ENCODE measurements around the gene TMEM234. TPM values are rescaled to one million over a fixed set of nuclear protein-coding genes. Genes with fewer than 3 reads are reported as not detected.
A peak's percentile ranks its signal among the peaks of the same experiment; 100 is the strongest.

TMEM234 gene
- total RNA-seq, 1 experiment from 2014 or later, result 8.1 TPM

GRCh38 chr1:32200226-32201010 lies 21.7 kb downstream of the TMEM234 start, which contains the start of gene CCDC28B:
CCDC28B (plus strand) TSS chr1:32200595; CDS start chr1:32201936, 1,341 bp downstream.
- peak; percentile 45 for DNase-seq (ENCODE audit: low spot score)

GRCh38 chr1:32199717-32200072 lies 22.5 kb downstream of the TMEM234 start:
- no peak for DNase-seq (ENCODE audit: low spot score)

GRCh38 chr1:32199043-32199716 lies 23.0 kb downstream of the TMEM234 start:
- no peak for DNase-seq (ENCODE audit: low spot score)

- DNase-seq (ENCODE audit: low spot score), result no peak
Observed at GRCh38 chr1:32198237-32199042, 23.7 kb downstream of the TMEM234 start.

GRCh38 chr1:32197837-32198236 lies 24.3 kb downstream of the TMEM234 start:
- DNase-seq (ENCODE audit: low spot score), result no peak

- no peak for DNase-seq (ENCODE audit: low spot score)
Observed at GRCh38 chr1:32197074-32197473, 25.1 kb downstream of the TMEM234 start.

- DNase-seq (ENCODE audit: low spot score), result no peak
Observed at GRCh38 chr1:32195972-32196823, 26.0 kb downstream of the TMEM234 start.

- DNase-seq (ENCODE audit: low spot score), result no peak
Observed at GRCh38 chr1:32195531-32195930, 26.6 kb downstream of the TMEM234 start.

- no peak for DNase-seq (ENCODE audit: low spot score)
Observed at GRCh38 chr1:32194984-32195383, 27.2 kb downstream of the TMEM234 start.

GRCh38 chr1:32192220-32192948 lies 29.8 kb downstream of the TMEM234 start:
- DNase-seq (ENCODE audit: low spot score), result no peak

GRCh38 chr1:32187850-32188249 lies 34.3 kb downstream of the TMEM234 start:
- no peak for DNase-seq (ENCODE audit: low spot score)

- no peak for DNase-seq (ENCODE audit: low spot score)
Observed at GRCh38 chr1:32186491-32186890, 35.7 kb downstream of the TMEM234 start.

- no peak for DNase-seq (ENCODE audit: low spot score)
Observed at GRCh38 chr1:32186077-32186476, 36.1 kb downstream of the TMEM234 start.

- no peak for DNase-seq (ENCODE audit: low spot score)
Observed at GRCh38 chr1:32184650-32185049, 37.5 kb downstream of the TMEM234 start.

- no peak for DNase-seq (ENCODE audit: low spot score)
Observed at GRCh38 chr1:32182060-32182459, 40.1 kb downstream of the TMEM234 start.

GRCh38 chr1:32181563-32181962 lies 40.6 kb downstream of the TMEM234 start:
- no peak for DNase-seq (ENCODE audit: low spot score)

GRCh38 chr1:32181065-32181464 lies 41.1 kb downstream of the TMEM234 start:
- no peak for DNase-seq (ENCODE audit: low spot score)

GRCh38 chr1:32180186-32181060 lies 41.7 kb downstream of the TMEM234 start:
- no peak for DNase-seq (ENCODE audit: low spot score)

GRCh38 chr1:32179443-32180185 lies 42.5 kb downstream of the TMEM234 start, which contains the start of gene TXLNA:
TXLNA (plus strand) TSS chr1:32179675; CDS start chr1:32180346, 671 bp downstream.
- DNase-seq (ENCODE audit: low spot score), result peak; percentile 83

All from H4 (cell line).